GM18508 (cell line): ENCODE data around the gene KCNH5.

Experiments
- ATAC-seq: cut with Tn5 transposase; IDR thresholded peaks from one replicate; pipeline ENCODE4 v1.9.1; 2021; ENCODE audit warnings: moderate number of reproducible peaks; ENCODE audit not compliant: insufficient read depth, unreplicated experiment

KCNH5 gene

DNA sequence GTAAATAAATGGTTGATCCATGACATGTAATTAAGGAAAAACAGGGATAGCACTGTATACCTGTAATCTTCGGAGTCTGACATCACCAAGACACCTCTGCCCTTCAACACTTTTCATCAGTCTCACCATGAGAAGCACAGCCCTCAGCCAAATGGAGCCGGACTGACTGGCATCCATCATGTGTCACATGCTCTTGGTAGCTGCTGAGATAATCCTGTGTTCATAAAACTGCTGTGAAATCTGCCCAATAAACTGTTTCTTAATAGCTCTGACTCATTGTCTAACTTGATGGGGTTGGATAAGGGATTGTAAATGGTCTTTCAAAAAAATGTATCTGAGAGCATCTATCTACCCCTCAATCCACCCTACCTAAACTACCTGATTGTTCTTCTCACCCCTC is 33.6 kb downstream of the KCNH5 start:
- ATAC-seq = no peak

DNA sequence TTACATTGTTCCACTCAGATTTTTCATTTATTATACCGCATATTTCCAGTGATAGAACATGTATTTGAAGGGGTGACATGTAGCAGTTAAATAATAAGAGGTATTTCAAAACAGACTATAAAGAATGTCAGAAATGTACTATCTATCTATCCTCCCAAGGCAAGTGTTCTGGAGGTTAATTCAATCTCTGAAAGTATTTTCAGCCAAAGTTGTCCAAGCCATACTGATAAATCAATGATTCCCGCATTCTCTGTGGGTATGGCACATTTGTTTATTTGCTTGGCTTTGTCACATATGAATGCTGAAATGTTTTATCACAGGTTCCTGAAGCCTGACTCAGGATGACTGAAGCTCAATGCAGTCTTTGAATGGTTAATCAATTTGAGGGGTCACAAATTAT is 35.8 kb downstream of the KCNH5 start:
- no peak for ATAC-seq

DNA sequence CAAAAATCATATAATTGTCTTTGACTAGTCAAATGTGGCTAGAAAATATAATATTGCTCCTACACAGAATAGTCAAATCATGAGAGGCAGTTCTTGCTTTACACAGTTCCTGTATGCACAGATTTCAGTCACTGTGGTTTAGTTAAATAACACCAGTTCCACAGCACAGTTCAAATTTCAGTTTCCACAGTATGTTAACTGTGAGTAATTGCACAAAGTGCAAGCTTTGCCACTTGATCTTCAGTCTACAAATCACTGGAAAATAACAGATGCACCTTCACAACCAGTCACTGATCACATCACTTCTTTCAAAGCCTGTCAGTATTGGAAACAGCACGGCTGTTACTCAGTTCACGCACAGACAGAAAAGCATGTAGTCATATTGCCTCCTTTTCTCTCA is 38.7 kb downstream of the KCNH5 start:
- ATAC-seq = no peak

DNA sequence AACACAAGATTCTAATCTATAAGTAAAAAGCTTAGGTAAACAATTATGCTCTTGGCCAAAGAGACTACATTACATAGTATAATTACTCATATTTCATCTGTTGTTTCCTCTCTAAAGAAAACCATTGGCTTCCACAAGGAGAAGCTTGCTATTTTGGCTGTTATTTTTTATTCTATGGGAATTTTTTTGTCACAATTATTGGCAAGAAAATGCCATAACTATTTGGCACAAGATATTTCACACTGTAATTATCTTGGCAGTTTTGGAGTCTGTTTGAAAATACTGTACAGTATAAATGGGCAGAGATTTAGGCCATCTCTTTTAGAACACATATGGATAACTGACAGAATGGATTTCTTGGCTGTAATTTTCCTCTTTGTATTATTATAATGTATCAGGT is 51.2 kb downstream of the KCNH5 start:
- no peak for ATAC-seq

DNA sequence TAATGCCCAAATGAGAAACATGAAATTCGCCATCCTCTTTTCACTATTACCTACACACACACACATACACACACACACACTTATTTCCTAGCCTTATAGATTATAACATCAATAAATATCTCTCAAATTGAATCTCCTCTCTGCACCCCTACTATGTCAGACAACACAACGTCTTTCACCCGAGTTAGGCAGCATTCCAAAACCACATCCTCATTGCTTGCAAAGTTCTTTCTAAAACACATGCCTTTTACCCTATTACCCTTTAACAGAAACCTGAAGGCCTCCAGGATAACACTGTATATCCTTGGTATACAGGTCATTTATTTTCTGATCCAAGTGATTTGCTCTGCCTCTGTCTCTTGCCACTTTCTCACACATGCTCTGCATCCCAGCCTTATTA is 56.3 kb downstream of the KCNH5 start:
- ATAC-seq = no peak

DNA sequence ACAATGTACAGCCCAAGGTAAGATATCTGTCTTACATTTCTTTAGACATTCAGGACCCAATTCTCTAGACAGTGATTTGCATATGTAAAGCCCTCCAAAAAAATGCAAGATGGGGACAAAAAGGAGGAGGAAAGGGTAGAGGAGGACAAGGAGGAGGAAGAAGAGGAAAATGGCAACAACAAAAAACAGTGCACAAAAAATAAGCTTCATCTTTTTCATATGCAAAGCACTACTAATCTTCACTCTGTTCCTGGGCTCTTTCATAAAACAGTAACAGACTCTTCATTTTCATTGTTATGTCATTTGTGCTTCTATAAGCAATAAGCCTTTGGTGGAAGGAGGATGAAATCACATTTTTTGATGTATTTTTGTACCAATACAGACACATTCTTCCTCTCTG is 61.4 kb downstream of the KCNH5 start:
- no peak for ATAC-seq

DNA sequence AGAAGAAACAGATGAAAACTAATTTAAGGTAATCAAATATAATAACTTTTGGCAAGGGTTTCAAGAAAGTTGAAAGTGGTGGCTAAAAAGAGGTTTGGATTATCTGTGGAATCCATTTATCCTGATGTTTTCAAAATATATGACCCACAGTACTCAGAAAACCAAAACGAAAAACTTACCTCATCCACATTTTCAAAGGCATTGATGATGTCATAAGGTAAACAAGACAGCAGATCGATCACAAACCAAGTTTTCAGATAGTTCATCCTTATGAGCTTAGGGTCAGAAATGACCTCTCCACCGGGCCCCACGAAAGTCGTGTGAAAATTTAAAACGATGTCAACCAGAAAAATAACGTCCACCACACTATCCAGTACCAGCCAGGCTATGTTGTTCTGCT is 64.6 kb downstream of the KCNH5 start:
- no peak for ATAC-seq

DNA sequence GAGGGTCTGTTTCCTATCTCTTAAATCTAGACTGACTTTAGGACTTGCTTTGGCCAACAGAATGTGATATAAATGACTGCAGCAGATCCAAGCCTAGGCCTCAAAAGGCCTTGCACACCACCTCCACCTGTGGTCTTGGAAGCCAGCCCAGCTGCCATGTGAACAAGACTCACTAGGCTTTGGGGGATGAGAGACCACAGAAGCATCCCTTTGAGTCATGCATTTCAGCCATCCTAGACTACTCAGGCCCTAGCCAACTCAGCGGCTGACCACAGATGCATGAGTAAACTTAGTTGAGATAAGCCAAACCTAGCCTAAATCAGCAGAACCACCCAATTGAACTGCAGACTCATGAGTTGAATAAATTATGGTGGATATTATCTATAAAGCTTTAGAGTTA is 87.7 kb downstream of the KCNH5 start:
- ATAC-seq = no peak

DNA sequence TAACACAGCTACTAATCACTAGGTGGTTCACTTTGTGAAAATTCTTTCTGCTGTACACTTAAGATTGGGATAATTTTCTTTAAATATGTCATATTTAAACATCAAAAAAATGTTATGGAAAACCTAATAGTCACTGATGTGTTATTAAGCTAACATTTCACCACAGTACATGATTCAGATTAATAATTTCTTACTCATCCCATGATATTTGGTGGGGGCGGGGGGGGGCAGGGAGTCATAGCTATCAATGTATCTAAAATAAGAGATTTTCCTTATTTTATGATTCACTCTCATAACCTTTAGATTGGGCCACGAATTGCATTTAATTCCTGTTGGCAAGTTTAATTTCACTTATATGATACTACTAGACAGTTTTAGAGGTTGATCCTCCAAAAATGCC is 88.8 kb downstream of the KCNH5 start:
- no peak for ATAC-seq

DNA sequence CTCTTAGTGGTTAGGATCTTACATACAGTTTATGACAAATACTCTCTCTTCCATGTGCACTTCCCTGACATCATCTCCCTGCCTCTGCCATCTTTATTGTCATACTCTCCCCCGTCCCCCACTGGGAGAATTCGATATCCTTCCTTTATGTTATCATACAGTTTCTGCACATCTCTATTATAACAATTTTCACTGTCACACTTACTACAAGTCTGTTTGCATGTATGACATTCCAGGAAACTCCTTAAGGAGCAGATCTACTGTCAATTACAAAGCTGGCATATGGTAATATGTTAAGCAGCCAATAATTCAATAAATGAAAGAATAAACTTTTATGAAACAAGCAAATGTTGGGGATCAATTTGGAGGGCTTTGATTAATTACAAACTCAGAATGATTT is 91.1 kb downstream of the KCNH5 start:
- ATAC-seq = no peak

DNA sequence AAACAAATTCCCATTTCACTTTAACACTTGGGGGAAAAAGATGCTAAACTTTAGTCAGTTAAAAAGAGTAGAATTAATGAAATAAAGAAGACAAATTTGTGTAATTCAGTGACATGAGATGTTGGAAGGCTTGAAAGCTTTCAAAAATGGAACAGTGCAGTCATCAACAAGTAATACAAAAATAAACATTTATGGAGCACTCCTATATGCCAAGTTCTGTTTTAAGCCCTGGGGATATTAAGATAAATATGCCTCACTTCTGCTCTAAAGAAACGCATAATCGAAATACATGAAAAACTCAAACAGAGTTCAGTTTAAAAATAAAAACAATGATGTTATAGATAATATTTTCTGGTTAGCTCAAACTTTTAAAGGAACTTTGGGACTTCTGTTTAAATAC is 93.0 kb downstream of the KCNH5 start:
- ATAC-seq = no peak

DNA sequence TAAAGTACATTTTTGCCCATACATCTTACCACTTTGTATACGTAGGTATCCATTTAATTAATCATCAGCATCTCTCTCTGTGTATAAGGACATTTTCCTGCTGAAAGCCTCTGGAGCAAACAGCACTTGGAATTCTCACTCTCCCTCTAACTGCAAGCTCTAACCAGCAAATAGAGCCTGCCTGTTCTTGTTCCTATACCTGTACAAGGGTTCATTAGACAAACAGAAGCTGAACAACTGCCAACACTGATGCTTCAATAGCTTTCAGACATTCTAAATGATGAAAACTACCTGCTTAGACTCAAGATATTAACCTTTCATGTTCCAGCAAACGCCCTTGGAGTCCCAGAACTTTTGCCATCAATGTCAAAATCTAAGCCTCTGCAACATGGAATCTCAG is 98.0 kb downstream of the KCNH5 start:
- no peak for ATAC-seq

DNA sequence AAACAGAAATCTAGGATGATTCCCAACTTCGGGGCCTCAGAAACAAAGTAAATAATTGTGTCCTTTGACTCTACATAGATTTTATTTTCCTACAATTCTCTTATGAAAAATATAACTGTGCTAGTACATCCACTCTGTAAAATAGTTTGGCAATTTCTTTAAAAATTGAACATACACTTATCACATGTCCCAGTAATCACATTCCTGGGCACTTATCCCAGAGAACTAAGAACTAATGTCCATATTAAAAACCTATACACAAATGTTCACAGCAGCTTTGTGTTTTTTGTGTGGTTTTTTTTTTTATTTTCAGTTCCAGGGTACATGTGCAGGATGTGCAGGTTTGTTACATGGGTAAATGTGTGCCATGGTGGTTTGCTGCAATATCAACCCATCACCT is 99.0 kb downstream of the KCNH5 start:
- no peak for ATAC-seq

DNA sequence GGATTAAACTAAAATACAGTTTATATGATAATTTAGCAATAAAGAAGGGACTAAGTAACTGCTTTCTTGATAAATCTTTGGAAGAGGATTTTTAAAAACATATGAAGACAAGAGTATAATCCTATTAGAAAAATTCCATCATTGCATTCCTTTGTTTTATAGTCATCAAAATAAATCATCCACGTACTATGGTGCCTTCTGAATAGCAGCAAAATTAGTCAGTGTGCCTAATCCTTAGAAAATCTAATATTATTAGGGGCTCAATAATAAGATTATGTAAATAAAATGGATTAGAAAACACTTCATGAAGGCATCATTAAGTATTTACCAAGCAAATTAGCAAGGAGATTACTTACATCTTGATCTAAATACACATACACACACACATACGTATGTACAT is 102.1 kb downstream of the KCNH5 start:
- ATAC-seq = no peak

DNA sequence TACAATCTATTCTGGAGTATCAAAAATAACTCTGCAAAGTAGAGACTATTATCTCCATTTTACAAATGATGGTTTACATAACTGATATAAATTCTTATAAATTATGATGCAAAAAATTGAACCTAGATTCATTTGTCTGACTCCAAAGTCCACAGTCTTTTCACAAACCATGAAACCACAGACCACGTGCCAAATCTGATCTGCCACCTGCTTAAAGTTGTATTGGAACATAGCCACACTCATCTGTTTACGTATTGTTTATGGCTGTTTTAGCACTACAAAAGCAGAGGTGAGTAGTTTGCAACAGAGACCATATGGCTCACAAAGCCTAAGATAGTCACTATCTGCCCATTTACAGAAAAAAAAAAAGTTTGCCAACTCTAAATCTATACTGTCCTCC is 105.3 kb downstream of the KCNH5 start:
- ATAC-seq = no peak

DNA sequence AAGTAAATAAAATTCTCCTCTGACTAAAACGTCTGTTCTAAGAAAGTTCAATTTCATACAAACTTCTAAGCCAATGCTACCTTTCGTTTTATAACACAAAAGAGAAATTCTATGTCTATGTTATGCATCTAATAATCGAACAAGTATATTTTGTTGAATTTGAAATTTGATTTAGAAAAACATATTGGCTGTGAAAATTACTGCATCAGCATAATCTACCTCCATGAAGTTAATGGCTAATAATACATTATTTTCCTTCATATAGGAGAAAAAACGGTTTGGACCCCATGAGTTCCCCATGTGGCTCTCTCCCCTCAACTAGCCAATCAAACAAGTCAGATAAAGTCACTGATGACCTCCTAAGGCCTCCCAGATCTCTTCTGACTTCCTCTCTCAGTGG is 106.5 kb downstream of the KCNH5 start:
- ATAC-seq = no peak

DNA sequence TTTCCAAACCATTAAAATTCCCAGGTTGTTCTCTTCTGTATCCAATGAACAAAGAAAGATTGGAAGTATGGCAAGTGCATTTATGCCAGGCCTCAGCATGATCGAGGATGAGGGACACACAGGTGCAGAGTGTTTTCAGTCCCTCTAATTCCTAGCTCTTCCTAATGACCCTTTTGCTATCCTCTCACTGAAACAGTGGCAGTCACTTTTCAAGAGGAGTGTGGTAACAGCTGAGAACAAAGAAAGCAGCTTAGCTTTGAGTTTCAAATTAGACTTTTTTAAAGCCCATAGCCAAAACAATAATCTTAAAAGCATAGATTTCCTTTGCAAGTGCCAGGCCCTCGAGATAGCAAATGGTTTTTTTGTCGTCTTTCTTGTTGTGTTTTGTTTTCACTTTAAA is 110.8 kb downstream of the KCNH5 start:
- no peak for ATAC-seq

DNA sequence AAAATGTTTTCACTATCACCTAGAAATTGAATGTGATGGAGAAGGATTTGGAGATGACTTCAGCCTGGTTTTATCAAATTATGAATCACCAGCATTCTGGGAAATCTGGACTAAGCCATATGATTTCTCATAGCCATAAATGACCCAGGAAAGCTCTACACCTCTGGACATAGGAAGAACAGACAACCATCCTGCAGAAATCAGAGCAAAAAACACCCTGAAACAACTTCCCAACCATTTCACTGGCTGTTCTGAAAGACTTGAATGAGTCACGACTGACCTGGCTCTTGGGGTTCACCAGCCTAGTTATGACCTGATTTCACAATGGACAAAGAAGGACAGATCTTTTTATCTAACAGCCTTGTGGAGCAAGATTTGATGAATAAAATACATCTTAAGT is 123.8 kb downstream of the KCNH5 start:
- no peak for ATAC-seq

DNA sequence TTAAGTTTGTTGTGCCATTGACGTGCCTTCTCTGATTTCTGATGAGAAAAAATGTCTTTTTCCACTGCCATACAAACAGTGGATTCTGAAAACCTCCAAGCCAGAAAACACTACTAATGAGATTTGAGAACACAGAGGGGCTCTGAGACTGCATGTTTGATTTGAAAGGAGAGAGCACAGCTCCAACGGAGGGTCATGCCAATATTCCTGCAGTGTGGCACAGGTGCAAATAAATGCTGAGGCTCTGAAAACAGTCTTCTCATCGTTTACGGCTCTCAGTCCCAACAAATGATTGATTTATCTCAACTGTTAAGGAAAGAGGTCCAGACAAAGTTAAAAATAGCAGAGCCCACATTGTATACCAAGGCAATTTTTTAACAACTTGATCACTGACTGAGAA is 128.7 kb downstream of the KCNH5 start:
- no peak for ATAC-seq

DNA sequence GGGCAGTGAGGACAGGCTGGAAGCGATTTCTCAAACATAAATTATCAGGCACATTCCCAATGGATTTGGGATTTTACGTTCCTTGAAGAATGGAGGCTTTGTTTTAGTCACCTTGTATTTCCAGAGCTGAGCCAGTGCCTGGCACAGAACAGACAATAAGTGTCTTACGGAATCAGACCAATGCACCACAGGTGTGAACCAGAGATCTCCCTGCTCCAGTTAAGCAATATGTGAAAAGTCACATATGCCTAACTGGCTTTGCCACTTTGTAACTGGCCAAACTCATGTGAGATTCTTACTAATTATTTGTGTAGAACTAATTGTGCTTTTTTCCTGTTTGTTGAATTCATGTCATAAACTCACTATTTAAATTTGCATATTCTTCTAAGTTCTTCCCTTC is 130.4 kb downstream of the KCNH5 start:
- no peak for ATAC-seq

DNA sequence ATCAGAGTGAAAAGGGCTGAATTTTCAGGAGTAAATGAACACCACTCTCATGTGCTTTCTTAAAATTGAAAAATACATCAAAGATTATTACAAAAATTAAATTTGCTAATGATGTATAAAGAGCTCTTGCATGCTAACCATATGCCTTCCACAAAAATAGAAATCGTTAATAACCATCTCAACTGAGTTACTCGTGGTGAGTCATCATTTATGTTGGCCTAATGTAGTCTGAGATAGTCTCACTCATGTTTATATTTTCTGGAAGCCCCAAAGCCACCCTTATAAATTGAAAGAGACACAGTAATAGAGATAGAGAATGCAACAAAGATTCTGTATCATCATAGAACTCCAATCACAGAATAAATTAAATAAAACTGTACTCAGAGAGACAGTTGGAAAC is 131.2 kb downstream of the KCNH5 start:
- no peak for ATAC-seq

DNA sequence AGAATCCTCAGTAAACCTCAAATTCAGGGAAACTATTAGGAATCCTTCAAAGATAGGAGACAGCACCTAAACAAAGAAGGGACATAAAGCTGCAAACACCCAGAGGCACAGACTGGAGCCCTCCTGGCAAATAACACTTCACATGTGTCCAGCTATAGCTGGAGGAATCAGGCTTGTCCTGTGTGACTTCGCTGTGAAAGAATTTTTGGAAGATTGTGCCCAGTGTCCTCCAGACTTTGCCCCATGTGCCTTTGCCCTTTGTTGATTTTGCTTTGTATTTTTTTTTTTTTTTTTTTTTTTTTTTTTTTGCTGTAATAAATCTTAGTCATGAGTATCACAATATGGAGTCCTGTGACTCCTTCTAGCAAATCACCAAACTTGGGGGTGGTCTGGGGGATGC is 136.8 kb downstream of the KCNH5 start:
- ATAC-seq = no peak

DNA sequence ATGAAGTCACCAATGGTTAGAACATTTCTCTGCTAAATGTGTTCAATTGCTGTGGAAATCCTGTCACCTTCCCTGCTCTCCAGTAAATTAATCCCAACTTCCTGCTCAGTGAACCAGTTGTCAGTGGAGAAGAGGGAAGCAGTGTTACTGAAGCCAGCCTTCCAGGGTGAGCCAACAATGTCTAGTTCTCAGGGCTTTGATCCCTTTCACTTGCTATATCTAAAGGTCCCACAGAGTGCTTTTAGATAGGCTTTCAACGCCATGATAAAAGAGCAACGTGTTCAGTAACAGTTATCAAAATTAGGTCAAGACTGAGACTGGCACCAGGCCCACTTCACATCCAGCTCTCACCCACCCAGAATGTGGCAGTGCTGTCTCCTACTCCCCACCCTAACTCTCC is 139.7 kb downstream of the KCNH5 start:
- ATAC-seq = no peak

DNA sequence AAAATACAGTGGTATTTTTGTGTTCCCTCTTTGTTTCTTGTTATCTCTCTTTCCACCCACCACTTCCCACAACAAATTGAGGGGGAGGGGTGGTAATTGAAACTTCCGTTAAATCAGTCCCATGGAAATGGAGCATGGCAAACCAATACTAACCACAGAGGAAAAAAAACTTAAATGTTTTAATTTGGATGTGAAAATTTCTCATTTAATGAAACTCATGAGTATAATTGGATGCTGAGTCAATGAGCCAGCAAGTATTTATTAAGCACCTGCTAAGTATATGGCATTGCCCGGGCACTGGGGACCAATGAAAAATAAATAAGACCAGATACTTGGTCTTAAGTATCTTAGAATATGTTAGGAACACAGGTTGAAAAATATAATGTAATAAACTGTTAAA is 147.5 kb downstream of the KCNH5 start:
- no peak for ATAC-seq
